Measurements from ENCODE around the gene HSPA4L.
A peak's percentile ranks its signal among the peaks of the same experiment; 100 is the strongest.

HSPA4L gene

GRCh38 chr4:127782025-127782274, 172 bp upstream of the HSPA4L start:
- TF ChIP-seq TAF1 (IDR thresholded peaks at IDR 0.05; ENCODE audit: low read depth, low read length) (no peak), PAX5 (IDR thresholded peaks at IDR 0.05; ENCODE audit: insufficient read depth, low read length, severe bottlenecking) (no peak), POLR2AphosphoS5 (IDR thresholded peaks at IDR 0.05; ENCODE audit: low read depth, low read length) (no peak), POU2F2 (IDR thresholded peaks at IDR 0.05; ENCODE audit: low read depth, low read length) (no peak), SPI1 (IDR thresholded peaks at IDR 0.05; ENCODE audit: low read depth, low read length) (no peak), POLR2A (IDR thresholded peaks at IDR 0.05; ENCODE audit: low read depth, low read length) (no peak)
- DNase-seq (ENCODE audit: insufficient read length, low spot score), result peak; percentile 66
- peak; percentile 96 for FAIRE-seq

GRCh38 chr4:127783026-127783769, 1.1 kb downstream of the HSPA4L start:
- DNase-seq (ENCODE audit: insufficient read length, low spot score) (peak; percentile 20), FAIRE-seq (peak; percentile 73)
- TF ChIP-seq TAF1 (IDR thresholded peaks at IDR 0.05; ENCODE audit: low read depth, low read length) (no peak), POLR2AphosphoS5 (IDR thresholded peaks at IDR 0.05; ENCODE audit: low read depth, low read length) (0 out of 2 replicates have a peak, but pooled peaks have one; percentile 2), POLR2A (IDR thresholded peaks at IDR 0.05; ENCODE audit: low read depth, low read length) (peak; percentile 52), SPI1 (IDR thresholded peaks at IDR 0.05; ENCODE audit: low read depth, low read length) (no peak), POU2F2 (IDR thresholded peaks at IDR 0.05; ENCODE audit: low read depth, low read length) (no peak)

- DNase-seq (ENCODE audit: insufficient read length, low spot score), result no peak
- peak; percentile 78 for FAIRE-seq
- no peak for TF ChIP-seq POLR2A (IDR thresholded peaks at IDR 0.05; ENCODE audit: low read depth, low read length)
- no peak for TF ChIP-seq POLR2AphosphoS5 (IDR thresholded peaks at IDR 0.05; ENCODE audit: low read depth, low read length)
- no peak for TF ChIP-seq POU2F2 (IDR thresholded peaks at IDR 0.05; ENCODE audit: low read depth, low read length)
- TF ChIP-seq PAX5 (IDR thresholded peaks at IDR 0.05; ENCODE audit: insufficient read depth, low read length, severe bottlenecking), result no peak
- no peak for TF ChIP-seq SPI1 (IDR thresholded peaks at IDR 0.05; ENCODE audit: low read depth, low read length)
- no peak for TF ChIP-seq TAF1 (IDR thresholded peaks at IDR 0.05; ENCODE audit: low read depth, low read length)
These were observed 2.0 kb downstream of the HSPA4L start for GRCh38 chr4:127783955-127784770.

- FAIRE-seq (peak; percentile 65), DNase-seq (ENCODE audit: insufficient read length, low spot score) (no peak)
- TF ChIP-seq POU2F2 (IDR thresholded peaks at IDR 0.05; ENCODE audit: low read depth, low read length) (no peak), TAF1 (IDR thresholded peaks at IDR 0.05; ENCODE audit: low read depth, low read length) (no peak), PAX5 (IDR thresholded peaks at IDR 0.05; ENCODE audit: insufficient read depth, low read length, severe bottlenecking) (no peak)
These were observed 6.4 kb downstream of the HSPA4L start for GRCh38 chr4:127788517-127788916.

- FAIRE-seq (peak; percentile 51), DNase-seq (ENCODE audit: insufficient read length, low spot score) (no peak)
- TF ChIP-seq POLR2AphosphoS5 (IDR thresholded peaks at IDR 0.05; ENCODE audit: low read depth, low read length) (no peak), POLR2A (IDR thresholded peaks at IDR 0.05; ENCODE audit: low read depth, low read length) (no peak), SPI1 (IDR thresholded peaks at IDR 0.05; ENCODE audit: low read depth, low read length) (no peak), TAF1 (IDR thresholded peaks at IDR 0.05; ENCODE audit: low read depth, low read length) (no peak), PAX5 (IDR thresholded peaks at IDR 0.05; ENCODE audit: insufficient read depth, low read length, severe bottlenecking) (no peak), POU2F2 (IDR thresholded peaks at IDR 0.05; ENCODE audit: low read depth, low read length) (no peak)
These were observed 9.3 kb downstream of the HSPA4L start for GRCh38 chr4:127791391-127791790.

GRCh38 chr4:127793528-127793927, 11.4 kb downstream of the HSPA4L start:
- DNase-seq (ENCODE audit: insufficient read length, low spot score) (no peak), FAIRE-seq (no peak)
- no peak for TF ChIP-seq POLR2A (IDR thresholded peaks at IDR 0.05; ENCODE audit: low read depth, low read length)
- TF ChIP-seq TAF1 (IDR thresholded peaks at IDR 0.05; ENCODE audit: low read depth, low read length), result no peak
- TF ChIP-seq POU2F2 (IDR thresholded peaks at IDR 0.05; ENCODE audit: low read depth, low read length), result no peak
- TF ChIP-seq PAX5 (IDR thresholded peaks at IDR 0.05; ENCODE audit: insufficient read depth, low read length, severe bottlenecking), result no peak
- TF ChIP-seq SPI1 (IDR thresholded peaks at IDR 0.05; ENCODE audit: low read depth, low read length), result no peak
- TF ChIP-seq POLR2AphosphoS5 (IDR thresholded peaks at IDR 0.05; ENCODE audit: low read depth, low read length), result no peak

- no peak for FAIRE-seq
- DNase-seq (ENCODE audit: insufficient read length, low spot score), result no peak
- no peak for TF ChIP-seq POLR2A (IDR thresholded peaks at IDR 0.05; ENCODE audit: low read depth, low read length)
- TF ChIP-seq PAX5 (IDR thresholded peaks at IDR 0.05; ENCODE audit: insufficient read depth, low read length, severe bottlenecking), result no peak
These were observed 17.6 kb downstream of the HSPA4L start for GRCh38 chr4:127799711-127800110.

GRCh38 chr4:127809173-127809800, 27.2 kb downstream of the HSPA4L start:
- DNase-seq (ENCODE audit: insufficient read length, low spot score), result no peak
- TF ChIP-seq PAX5 (IDR thresholded peaks at IDR 0.05; ENCODE audit: insufficient read depth, low read length, severe bottlenecking) (no peak), SPI1 (IDR thresholded peaks at IDR 0.05; ENCODE audit: low read depth, low read length) (no peak), POLR2AphosphoS5 (IDR thresholded peaks at IDR 0.05; ENCODE audit: low read depth, low read length) (no peak), POLR2A (IDR thresholded peaks at IDR 0.05; ENCODE audit: low read depth, low read length) (no peak), POU2F2 (IDR thresholded peaks at IDR 0.05; ENCODE audit: low read depth, low read length) (no peak), TAF1 (IDR thresholded peaks at IDR 0.05; ENCODE audit: low read depth, low read length) (no peak)
- no peak for FAIRE-seq

GRCh38 chr4:127810551-127810950, 28.4 kb downstream of the HSPA4L start:
- no peak for DNase-seq (ENCODE audit: insufficient read length, low spot score)
- no peak for TF ChIP-seq PAX5 (IDR thresholded peaks at IDR 0.05; ENCODE audit: insufficient read depth, low read length, severe bottlenecking)
- TF ChIP-seq POLR2A (IDR thresholded peaks at IDR 0.05; ENCODE audit: low read depth, low read length), result no peak
- TF ChIP-seq SPI1 (IDR thresholded peaks at IDR 0.05; ENCODE audit: low read depth, low read length), result no peak
- no peak for TF ChIP-seq POU2F2 (IDR thresholded peaks at IDR 0.05; ENCODE audit: low read depth, low read length)
- no peak for TF ChIP-seq TAF1 (IDR thresholded peaks at IDR 0.05; ENCODE audit: low read depth, low read length)
- no peak for TF ChIP-seq POLR2AphosphoS5 (IDR thresholded peaks at IDR 0.05; ENCODE audit: low read depth, low read length)
- no peak for FAIRE-seq
